A549 (cell line): ENCODE data around the gene KIF21B.

Experiments used
- HOXA7 ChIP-seq: fragments of 250-450 bp; sonication (Bioruptor Pico); IDR thresholded peaks from 2 replicates; pipeline ENCODE4 v1.5.0; 2020; ENCODE audit warnings: mild to moderate bottlenecking, moderate library complexity
- KDM5A ChIP-seq: fragments of 200-600 bp; sonication (generic); IDR thresholded peaks from 2 replicates; pipeline ENCODE4 v1.6.1; 2016; ENCODE audit warnings: antibody characterized with exemption, mild to moderate bottlenecking
- MAX ChIP-seq: IDR thresholded peaks from 2 replicates; pipeline ENCODE4 v1.6.1; 2012
- MAZ ChIP-seq: fragments of 150-350 bp; IDR thresholded peaks from 2 replicates; pipeline ENCODE4 v1.6.1; 2014; ENCODE audit warnings: antibody characterized with exemption, low read depth, low read length, borderline replicate concordance
- POLR2A ChIP-seq: IDR thresholded peaks from 2 replicates; pipeline ENCODE4 v1.6.1; 2012; ENCODE audit warnings: mild to moderate bottlenecking, low read length
- RAD21 ChIP-seq, 2 experiments: fragments of >200 bp in 1 of 2; sonication (Bioruptor Twin) in 1 of 2; formaldehyde crosslinking in 1 of 2; IDR thresholded peaks in 1 of 2; conservative IDR thresholded peaks in 1 of 2; 2 replicates in 1 of 2; 3 replicates in 1 of 2; pipeline ENCODE4 v1.6.1; 2012 to 2018; ENCODE audit warnings: inconsistent platforms in 1 of 2
- TF ChIP-seq, protein P1 (sequence below): fragments of >200 bp; sonication (Bioruptor Twin); formaldehyde crosslinking; IDR thresholded peaks from 3 replicates; pipeline ENCODE4 v1.5.1; 2016

- TF ChIP-seq POLR2A (no peak), HOXA7 (CRISPR knock-in tag) (no peak), RAD21 (conservative IDR thresholded peaks at IDR 0.05 in 1 of 2, IDR thresholded peaks at IDR 0.05 in 1 of 2) (no peak), MAZ (no peak), KDM5A (no peak), MAX (no peak)
- TF ChIP-seq, protein P1, sequence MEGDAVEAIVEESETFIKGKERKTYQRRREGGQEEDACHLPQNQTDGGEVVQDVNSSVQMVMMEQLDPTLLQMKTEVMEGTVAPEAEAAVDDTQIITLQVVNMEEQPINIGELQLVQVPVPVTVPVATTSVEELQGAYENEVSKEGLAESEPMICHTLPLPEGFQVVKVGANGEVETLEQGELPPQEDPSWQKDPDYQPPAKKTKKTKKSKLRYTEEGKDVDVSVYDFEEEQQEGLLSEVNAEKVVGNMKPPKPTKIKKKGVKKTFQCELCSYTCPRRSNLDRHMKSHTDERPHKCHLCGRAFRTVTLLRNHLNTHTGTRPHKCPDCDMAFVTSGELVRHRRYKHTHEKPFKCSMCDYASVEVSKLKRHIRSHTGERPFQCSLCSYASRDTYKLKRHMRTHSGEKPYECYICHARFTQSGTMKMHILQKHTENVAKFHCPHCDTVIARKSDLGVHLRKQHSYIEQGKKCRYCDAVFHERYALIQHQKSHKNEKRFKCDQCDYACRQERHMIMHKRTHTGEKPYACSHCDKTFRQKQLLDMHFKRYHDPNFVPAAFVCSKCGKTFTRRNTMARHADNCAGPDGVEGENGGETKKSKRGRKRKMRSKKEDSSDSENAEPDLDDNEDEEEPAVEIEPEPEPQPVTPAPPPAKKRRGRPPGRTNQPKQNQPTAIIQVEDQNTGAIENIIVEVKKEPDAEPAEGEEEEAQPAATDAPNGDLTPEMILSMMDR = no peak
Observed at GRCh38 chr1:200973937-200974657, 49.4 kb downstream of the KIF21B start.
